Lung microvascular endothelial cell (primary cell): ENCODE data around the gene FAR2. TPM values are rescaled to one million over a fixed set of nuclear protein-coding genes. Genes with fewer than 3 reads are reported as not detected.

Experiments used
- DNase-seq, 2 donors: peaks; one replicate each; pipeline versions ENCODE4 v3.0.0 to v3.0.0-alpha.2; 2010; ENCODE audit warnings: low read depth in 2 of 2
- total RNA-seq: library from RNA; depleted of rRNA; stranded (reverse); fragments of >200 nt; gene quantifications from 2 replicates; pipeline ENCODE4 v1.2.1, GENCODE V29; 2014

FAR2 gene
- total RNA-seq, 1 donor from 2014 or later: 46.0 TPM

DNA sequence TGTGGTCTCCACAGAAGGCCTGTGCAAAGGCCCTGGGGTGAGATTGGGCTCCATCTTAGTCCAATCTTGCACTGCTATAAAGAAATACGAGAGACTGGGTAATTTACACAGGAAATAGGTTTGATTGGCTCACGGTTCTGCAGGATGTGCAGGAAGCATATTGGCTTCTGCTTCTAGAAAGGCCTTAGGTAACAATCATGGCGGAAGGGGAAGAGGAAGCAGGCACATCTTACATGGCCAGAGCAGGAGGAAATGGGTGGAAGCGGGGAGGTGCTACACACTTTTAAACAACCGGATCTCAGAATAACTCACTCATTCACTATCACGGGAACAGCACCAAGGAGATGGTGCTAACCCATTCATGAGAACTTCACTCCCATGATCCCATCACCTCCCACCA, 55.4 kb downstream of the FAR2 start:
- DNase-seq: no peak

DNA sequence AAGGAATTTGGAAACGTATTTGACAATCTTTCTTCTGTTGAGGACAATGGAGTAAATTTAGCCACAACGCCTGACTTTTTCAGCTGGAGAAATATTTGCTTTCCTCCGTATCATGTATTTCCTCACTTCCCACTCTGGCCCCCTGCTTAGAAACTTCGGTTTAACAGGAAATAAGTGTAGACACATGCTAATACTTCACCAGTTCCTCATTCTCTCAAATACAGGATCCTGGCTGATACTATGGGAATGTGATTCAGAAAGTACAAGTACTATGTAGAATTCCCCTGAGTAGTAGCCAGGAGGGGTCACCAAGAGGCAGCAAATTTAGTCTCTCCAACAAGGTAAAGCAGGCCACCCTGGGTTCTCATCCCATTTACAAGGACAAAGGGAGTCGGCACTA, 58.0 kb downstream of the FAR2 start:
- DNase-seq: peak; percentile 53 to 86

DNA sequence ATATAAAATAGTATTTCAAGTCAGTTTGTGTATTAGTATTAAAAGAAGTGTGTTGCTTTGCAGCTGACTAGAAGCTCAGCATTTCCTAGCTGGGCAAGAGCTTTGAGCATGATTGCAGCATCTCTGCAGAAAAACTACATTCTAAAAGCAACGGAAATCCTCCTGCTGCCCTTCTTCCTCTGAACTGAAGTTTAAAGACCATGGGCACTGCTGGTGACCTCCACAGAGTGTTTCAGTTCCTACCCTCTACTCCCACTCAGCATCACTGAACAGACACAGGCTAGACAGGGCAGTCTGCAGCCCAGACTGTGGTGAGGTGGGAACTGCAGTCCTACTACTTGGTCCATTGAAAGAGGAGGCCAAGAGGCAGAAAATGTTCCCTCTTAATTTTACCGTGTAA, 59.0 kb downstream of the FAR2 start:
- no peak for DNase-seq

DNA sequence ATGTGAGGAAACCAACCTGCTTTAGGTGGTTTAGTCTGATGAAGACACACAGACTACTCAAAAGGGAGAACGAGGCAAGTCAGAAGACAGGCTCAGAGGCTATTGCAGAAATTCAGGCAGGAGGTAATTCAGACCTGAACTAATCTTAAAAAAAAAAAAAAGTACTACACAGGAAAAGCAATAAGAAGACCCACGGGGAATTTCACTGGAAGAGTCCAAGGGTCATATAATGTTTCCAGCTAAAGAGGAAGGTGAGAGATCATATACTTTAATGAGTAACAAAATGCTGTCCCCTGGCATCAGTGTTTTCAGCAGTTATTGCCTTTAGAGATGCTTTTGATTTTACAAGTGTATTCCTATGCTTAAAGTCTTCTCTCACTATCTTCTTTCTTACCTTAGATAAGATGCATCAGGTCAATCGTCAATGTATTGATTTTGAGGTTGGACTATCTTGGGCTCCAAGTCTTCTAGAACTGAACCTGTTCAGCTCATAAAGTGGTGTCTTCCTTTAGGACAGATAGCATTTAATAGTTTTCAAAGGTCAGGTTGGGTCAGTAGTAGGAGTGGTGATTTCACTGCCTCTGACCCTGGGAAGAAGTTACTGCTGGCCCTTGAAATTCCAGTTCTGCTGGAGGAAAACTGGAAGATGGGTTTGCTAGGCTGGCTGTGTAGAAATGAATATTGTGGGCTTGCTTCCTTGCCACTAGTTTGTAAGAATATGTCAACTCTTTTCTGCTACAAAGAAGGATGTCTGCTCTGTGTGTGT, 60.0 kb downstream of the FAR2 start:
- no peak for DNase-seq

DNA sequence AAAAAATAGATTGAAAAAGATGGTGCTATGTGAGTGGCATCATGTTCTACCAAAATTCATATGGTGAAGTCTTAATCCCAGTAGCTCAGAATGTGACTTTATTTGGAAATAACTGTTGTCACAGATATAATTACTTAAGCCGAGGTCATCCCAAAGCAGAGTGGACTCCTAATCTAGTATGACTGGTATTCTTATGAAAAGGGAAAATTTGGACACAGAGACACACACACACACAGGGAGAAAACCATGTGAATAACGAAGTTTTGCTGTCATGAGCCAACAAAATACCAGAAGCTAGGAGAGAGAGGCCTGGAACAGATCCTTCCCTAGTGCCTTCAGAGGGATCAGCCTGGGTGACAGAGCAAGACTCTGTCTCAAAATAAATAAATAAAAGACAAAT, 62.6 kb downstream of the FAR2 start:
- DNase-seq: no peak

DNA sequence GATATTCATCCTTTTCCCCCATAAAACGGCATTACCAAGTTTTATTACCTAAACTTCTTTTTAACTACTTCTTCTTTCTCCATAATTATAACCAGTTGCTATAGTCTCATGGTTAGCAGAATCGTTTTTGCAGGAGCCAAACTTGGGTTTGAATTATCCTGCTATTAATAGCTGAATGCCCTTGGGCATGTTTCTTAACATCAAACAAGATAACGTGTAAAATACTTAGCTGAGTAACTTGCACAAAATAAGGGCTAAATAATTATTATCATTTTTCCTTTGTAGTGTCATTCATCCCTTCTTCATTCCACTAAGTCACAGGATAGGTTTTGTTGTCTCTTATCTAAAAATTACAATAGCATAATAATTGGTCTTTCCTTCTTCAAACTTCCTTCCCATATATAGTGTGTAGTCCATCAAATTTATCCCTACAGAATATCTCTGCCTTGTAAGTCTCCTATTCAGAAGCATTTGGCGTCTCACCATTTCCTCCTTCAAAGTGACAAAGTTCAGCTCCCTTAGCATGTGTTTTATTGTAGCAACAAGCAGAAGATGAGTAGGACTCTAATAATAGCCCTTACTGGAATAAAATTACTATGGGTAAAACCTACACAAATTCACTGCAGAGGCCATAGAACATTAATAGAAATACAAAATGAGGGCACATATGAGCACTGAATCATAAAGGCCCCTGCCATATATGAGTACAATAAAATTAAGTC, 63.8 kb downstream of the FAR2 start:
- peak in 1 of 2 donors; percentile 59 for DNase-seq

DNA sequence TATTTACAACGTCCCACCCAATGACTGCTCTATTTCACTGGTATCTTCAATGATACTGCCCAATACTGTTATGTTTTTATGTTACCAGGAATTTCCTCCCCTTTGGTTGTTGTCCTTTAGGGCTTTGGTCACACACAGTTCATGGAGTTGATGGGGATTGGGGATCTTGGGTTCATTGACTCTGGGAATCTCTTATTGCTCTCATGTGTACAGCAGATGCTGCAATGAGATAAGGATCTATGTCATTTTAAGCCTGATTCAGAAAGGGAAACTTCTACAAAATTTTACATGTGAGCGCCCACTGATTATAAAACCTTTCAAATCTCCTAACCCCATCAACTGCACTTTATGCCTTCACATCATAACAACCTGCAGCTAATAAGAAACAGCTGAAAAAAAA, 67.2 kb downstream of the FAR2 start:
- no peak for DNase-seq

DNA sequence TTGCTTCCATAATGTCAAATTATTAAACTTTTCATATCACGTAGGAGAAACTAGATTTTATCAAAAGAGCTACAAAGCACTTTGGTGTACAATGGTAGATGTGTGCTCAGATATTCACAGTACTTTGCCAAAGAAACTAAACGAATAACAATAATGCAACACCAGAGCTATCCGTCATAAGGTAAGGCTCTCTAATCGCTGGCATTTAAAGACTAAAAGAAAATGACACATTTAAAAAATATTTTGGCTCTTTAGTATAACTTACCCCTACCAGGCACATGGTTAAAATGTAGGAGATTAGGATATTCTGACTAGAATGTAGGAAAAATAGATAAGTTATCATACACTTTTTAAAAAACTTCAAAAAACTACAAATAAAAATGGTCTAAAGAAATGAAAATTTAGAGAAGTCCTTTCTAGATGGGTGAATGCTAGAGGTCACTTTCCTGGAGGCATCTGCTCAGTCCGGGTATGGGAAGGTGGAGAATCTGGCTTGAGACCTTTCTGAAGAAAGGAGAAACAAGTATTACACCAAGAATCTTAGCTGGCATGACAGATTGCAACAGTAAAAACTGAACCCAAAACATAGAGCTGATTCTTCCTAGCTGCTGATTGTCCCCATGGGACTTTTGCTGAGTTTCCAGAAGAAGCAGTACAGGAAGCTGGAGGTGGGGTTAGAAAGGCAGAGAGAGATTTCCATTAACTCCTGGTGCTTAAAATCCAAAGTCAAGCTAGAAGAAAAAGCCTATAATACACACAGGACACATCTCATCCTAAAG, 67.9 kb downstream of the FAR2 start:
- DNase-seq: peak in 1 of 2 donors; percentile 17

DNA sequence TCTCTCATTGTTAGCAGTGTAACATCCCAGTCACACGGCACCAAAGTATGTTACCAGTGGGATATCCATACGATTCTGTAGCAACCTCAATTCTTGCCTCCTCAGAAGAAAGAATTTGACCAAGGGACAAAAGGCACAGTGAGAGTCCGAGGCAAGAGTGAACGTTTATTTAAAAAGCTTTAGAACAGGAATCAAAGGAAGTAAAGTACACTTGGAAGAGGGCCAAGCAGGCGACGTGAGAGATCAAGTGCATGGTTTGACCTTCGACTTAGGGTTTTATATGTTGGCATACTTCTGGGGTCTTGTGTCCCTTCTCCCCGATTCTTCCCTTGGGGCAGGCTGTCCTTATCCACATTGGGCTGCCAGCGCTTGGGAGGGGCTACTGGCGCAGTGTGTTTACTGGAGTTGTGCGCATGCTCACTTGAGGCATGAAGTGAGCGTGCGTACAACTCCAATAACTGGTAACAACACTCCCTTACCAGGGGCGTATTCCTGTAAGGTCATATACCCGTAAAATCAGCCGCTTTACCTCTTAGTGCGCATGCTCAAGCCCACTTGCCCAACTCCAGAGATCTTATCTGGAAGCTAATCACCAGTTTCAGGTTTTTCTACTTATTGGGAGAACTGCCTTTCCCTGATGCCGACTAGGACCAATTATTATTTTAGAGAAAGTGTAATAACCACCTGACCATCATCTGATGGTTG, 71.7 kb downstream of the FAR2 start:
- DNase-seq: no peak

DNA sequence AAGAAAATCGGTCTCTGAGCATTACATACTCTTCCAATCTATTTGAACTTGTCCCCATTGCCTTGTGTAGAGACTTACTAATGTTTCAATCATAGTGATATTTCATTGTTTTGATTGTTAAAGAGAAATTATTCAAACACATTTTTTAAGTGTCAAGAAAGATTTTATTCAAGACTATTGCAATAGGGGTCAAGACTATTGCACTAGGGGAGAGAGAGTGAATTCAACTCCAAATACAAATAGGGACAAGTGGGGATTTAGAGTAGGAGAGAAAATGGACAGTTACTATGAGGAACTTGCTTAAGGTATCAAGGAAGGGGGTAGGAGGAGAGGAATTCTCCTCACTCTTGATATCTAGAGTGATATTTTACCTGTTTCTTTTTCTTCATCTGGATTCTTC, 73.1 kb downstream of the FAR2 start:
- no peak for DNase-seq

DNA sequence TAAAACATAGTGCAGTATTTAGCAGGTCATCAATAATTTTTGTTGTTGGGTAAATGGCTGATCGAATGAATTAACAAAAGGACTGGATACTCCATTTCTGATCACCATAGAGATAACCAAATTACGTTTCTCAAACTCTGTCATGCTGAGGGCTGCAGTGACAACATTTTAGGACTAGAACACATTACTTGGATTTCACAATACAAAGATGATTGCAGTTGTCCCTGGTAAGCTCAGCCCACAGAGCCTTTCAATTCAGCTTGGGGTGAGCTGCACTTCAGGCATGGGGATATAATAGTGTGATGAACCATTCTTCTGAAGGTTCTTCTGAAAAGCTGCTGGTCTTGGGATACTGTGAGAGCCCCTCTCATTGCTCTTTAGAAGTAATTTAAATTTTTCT, 74.3 kb downstream of the FAR2 start:
- no peak for DNase-seq

DNA sequence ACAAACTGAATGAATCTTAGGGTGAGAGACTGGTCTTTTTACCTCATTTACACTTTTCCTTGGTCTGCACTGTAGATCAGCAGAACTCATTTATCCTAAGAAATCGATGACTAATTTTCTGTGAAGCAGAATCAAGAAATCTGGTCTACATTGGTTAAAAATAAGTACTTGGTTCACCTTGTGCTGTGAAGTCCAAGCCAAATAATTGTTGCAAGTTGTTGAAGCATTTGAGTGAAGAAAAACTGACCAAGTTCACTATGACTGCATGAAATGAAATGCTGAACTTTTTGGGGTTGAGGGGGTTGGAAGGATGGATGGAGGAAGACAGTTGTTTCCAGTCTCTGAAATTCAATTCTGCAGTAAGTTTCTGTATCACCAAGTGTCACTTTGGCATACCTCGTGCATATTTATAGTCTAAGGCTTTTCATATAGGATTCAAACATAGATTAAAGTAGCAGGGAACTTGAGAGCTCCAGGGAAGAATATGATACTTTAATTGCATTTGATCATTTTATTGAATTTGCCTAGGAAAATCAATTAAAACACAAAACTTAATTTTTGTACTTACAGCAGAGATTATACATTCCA, 75.0 kb downstream of the FAR2 start:
- no peak for DNase-seq

DNA sequence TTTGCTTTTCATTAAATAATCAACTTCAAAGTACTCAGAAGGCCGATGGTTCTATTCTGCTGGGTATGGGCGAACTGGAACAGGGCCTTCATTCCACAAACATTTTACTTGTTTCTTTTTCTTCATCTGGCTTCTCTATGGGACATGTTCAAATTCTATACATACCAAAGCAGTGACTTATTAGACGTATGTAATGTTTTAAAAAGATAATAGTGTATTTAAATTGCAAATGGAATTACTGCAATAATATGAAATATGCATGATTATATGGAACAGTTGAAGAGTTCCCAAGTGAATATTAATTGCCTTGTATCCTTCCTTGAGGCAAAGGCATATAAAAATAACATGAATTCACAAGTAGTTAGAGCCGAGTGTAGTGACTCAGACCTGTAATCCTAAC, 75.5 kb downstream of the FAR2 start:
- DNase-seq: no peak

DNA sequence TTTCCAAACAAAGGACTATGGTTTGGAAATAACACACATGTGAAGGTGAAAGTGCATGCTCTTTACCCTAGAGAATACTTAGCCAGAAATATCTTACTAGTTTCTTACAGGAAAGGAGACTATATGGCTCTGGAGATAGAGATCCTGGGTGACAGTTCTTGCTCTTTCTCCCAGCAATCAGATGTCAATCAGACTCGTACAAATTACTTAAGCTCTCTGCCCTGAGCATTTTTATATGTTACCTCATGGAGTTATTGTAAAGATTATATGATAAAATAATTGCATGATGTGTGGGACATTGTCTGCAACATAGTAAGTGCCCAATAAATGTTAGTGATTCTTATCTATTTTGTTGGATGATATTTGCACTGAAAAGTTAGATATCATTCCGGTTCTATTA, 76.8 kb downstream of the FAR2 start:
- no peak for DNase-seq

DNA sequence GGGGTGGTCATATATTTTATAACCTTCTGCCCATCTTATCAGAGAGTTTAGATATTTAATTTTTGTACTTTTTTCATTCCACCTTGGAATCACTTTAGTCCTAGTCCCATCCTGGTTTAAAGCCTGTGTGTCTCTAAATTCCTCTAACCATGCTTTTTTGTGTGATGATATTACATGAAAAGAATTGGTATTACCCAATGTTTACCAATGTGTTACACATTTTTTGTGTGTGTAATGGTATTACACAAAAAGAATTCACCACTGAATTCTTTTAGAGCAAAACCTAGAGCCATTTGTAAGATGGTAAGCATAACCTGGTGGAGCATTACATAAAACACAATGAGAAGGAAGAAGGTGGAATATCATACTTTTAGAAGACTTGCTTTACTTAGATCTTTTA, 77.5 kb downstream of the FAR2 start:
- DNase-seq: no peak

DNA sequence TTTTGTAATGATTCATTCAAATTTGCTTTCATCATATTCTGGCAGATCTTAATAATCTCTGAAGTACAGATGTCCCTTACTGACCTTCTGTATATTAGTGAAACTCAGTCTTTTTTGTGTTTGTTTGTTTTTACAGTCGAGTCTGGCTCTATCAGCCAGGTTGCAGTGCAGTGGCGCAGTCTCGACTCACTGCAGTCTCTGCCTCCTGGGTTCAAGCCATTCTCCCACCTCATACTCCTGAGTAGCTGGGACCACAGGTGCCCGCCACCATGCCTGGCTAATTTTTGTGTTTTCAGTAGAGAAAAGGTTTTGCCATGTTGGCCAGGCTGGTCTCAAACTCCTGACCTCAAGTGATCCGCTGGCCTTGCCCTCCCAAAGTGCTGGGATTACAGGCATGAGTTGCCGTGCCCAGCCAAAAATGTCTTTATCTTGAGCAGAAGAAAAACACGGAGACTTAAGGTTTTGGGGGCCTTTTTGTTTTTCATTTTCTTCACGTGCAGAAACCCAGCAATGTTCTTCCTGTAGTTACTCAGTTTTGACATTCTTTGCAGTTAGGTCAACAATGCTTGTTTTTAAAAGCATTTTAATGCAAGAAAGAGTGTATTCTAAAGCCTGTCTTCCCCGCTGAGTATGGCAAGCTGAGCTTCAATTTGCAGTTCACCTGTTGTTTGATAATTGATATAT, 79.5 kb downstream of the FAR2 start:
- no peak for DNase-seq

DNA sequence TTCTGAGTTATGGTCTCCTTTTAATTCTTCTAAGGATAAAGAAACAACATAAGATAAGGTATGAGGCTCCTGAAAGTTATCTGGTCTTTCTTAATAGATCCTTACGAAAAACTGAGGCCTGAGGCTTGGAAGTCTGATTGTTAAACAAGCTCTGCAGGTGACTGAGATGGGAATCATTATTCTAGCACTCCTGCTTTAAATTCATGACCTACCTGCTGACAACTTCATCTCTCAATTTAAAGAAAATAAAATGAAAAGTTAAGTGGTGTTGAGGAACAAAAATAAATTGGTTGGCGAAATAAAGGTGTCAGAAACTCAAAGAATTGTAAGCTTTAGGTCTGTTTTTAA, 80.1 kb downstream of the FAR2 start:
- DNase-seq: no peak

DNA sequence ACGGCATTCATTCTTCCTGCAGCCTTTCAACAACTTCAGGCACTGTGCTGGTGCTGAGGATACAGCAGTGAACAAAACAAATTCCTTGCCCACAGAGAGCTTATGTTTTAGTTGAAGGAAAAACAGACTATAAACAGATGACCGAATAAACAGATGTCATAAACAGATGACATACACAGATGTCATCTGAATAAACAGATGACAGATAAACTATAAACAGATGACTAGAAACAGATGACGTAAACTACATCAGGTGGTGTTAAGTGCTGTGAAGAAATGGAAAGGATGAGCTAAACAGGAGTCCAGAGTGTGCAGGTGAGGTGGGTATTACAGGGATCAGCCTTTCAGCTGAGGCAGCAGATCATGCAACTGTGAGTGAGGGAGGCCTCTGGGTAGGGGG, 80.9 kb downstream of the FAR2 start:
- DNase-seq: no peak

DNA sequence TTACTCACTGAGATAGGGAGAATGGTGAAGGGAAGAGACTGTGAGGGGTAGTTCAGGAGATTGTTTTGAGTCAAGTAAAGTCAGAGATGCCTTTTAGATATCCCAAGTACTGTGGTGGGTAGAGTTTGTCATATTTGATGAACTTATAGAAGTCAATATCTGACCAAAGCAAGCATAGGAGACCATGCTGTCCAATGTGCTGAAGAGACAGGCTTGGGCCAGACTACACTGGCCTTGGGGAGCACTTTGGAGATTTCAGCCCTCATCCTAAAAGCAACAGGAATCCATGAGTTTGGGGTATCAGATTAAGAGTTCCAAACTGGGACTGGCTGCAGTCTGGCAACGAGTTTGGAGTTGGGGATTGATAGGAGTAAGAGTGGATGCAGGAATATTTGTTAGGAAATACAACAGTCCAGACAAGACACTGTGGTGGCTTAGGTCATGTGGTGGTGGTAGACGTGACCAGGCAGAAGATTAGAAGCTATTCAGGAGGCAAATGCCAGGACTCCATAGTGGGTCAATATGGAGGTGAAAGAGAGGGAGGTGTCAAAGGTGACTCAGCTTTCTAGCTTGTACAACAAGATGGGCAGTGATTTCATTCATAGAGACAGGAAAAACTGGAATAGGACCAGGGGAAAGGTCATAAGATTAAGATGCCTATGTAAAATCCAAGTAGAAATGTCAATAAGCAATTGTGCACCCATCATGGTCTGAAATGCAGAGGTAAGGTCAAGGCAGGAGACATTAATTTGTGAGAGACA, 81.9 kb downstream of the FAR2 start:
- peak in 1 of 2 donors; percentile 22 for DNase-seq

DNA sequence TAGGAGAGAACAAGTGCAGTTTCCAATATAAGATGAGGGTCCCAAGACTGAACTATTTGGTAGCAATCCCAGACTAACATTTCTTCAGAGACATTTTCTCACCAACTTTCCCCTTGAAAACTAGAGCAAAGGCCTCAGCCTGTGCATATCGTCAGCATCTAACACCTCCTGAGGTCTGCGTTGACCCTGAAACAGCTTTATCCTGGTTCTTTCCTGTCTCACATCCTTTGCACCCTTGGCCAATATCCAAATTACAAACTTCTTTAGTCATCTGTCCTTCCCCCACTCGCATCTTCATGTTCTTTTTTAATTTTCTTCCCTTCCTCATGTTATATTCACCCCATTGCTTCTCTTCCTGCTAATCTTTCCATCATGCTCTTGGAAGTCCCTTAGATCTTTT, 83.0 kb downstream of the FAR2 start:
- DNase-seq: peak in 1 of 2 donors; percentile 87
